ENCODE measurements around the gene ALKBH3. TPM values are rescaled to one million over a fixed set of nuclear protein-coding genes. Genes with fewer than 3 reads are reported as not detected.
A peak's percentile ranks its signal among the peaks of the same experiment; 100 is the strongest.

ALKBH3 gene
- total and polyA plus RNA-seq, 10 of the 15 experiments (the other 5 are each of a cell fraction or from before 2014, with no cell fraction given): 22.1 to 50.8 (median 38.5) TPM

DNA sequence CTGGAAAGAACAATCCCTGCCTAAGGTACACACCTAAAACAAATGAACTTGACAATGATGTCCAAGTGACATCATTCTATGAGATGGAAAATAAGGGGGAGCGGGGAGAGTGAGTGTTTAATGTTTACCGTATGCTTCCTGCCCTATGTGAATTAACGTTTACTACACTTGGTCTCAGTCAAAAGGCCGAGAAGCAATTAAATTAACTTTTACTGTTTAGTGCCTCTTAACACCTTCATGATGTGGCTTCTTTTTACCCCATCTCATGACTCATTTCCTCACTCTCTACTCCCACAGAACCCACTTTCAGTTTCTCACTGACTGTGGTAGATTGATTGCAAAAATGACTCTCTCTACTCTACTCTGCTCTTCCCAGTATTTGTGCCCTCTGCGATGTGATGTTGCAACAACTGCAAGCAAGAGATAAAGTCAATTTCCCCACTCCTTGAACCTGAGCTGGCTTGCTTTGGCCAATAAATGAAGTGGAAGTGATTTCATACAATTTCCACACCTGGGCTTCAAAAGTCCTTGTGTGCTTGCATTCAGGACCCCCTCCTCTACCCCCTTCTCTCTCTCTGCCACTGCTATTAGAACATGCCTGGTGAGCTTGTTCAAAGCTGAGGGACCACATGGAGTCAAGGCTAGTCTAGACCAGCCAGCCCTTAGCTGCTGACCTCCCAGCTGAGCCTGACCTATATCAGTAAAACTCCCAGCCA lies 11.6 kb upstream of the ALKBH3 start (continued):
- TF ChIP-seq, protein P1, sequence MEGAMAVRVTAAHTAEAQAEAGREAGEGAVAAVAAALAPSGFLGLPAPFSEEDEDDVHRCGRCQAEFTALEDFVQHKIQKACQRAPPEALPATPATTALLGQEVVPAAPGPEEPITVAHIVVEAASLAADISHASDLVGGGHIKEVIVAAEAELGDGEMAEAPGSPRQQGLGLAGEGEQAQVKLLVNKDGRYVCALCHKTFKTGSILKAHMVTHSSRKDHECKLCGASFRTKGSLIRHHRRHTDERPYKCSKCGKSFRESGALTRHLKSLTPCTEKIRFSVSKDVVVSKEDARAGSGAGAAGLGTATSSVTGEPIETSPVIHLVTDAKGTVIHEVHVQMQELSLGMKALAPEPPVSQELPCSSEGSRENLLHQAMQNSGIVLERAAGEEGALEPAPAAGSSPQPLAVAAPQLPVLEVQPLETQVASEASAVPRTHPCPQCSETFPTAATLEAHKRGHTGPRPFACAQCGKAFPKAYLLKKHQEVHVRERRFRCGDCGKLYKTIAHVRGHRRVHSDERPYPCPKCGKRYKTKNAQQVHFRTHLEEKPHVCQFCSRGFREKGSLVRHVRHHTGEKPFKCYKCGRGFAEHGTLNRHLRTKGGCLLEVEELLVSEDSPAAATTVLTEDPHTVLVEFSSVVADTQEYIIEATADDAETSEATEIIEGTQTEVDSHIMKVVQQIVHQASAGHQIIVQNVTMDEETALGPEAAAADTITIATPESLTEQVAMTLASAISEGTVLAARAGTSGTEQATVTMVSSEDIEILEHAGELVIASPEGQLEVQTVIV (IDR thresholded peaks at IDR 0.05; ENCODE audit: borderline replicate concordance, partially characterized antibody): no peak
- TF ChIP-seq IKZF1 (conservative IDR thresholded peaks at IDR 0.05): peak; percentile 92
- TF ChIP-seq NFIC (IDR thresholded peaks at IDR 0.05; ENCODE audit: low read depth, low read length): peak; percentile 94
- peak; percentile 48 for TF ChIP-seq SMAD1 (IDR thresholded peaks at IDR 0.05; ENCODE audit: low read depth, partially characterized antibody)
- peak; percentile 96 for TF ChIP-seq CBFB (IDR thresholded peaks at IDR 0.05; ENCODE audit: low read depth)
- TF ChIP-seq JUNB (IDR thresholded peaks at IDR 0.05): peak; percentile 98
- no peak for TF ChIP-seq KAT2A (conservative IDR thresholded peaks at IDR 0.05; ENCODE audit: control insufficient read depth, low read depth, low read length)
- TF ChIP-seq POU2F2 (IDR thresholded peaks at IDR 0.05; ENCODE audit: borderline replicate concordance, low read depth, low read length): peak; percentile 86; the same call in 1 of the 3 replicates
- TF ChIP-seq PAX5 (IDR thresholded peaks at IDR 0.05; ENCODE audit: borderline replicate concordance, low read depth, low read length): peak; percentile 94
- TF ChIP-seq, protein P2, sequence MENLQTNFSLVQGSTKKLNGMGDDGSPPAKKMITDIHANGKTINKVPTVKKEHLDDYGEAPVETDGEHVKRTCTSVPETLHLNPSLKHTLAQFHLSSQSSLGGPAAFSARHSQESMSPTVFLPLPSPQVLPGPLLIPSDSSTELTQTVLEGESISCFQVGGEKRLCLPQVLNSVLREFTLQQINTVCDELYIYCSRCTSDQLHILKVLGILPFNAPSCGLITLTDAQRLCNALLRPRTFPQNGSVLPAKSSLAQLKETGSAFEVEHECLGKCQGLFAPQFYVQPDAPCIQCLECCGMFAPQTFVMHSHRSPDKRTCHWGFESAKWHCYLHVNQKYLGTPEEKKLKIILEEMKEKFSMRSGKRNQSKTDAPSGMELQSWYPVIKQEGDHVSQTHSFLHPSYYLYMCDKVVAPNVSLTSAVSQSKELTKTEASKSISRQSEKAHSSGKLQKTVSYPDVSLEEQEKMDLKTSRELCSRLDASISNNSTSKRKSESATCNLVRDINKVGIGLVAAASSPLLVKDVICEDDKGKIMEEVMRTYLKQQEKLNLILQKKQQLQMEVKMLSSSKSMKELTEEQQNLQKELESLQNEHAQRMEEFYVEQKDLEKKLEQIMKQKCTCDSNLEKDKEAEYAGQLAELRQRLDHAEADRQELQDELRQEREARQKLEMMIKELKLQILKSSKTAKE (IDR thresholded peaks at IDR 0.05; ENCODE audit: low read depth, poor library complexity, severe bottlenecking): peak; percentile 91
- TF ChIP-seq, protein P3, sequence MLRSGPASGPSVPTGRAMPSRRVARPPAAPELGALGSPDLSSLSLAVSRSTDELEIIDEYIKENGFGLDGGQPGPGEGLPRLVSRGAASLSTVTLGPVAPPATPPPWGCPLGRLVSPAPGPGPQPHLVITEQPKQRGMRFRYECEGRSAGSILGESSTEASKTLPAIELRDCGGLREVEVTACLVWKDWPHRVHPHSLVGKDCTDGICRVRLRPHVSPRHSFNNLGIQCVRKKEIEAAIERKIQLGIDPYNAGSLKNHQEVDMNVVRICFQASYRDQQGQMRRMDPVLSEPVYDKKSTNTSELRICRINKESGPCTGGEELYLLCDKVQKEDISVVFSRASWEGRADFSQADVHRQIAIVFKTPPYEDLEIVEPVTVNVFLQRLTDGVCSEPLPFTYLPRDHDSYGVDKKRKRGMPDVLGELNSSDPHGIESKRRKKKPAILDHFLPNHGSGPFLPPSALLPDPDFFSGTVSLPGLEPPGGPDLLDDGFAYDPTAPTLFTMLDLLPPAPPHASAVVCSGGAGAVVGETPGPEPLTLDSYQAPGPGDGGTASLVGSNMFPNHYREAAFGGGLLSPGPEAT (IDR thresholded peaks at IDR 0.05; ENCODE audit: low read depth): peak; percentile 91
- TF ChIP-seq, protein P4, sequence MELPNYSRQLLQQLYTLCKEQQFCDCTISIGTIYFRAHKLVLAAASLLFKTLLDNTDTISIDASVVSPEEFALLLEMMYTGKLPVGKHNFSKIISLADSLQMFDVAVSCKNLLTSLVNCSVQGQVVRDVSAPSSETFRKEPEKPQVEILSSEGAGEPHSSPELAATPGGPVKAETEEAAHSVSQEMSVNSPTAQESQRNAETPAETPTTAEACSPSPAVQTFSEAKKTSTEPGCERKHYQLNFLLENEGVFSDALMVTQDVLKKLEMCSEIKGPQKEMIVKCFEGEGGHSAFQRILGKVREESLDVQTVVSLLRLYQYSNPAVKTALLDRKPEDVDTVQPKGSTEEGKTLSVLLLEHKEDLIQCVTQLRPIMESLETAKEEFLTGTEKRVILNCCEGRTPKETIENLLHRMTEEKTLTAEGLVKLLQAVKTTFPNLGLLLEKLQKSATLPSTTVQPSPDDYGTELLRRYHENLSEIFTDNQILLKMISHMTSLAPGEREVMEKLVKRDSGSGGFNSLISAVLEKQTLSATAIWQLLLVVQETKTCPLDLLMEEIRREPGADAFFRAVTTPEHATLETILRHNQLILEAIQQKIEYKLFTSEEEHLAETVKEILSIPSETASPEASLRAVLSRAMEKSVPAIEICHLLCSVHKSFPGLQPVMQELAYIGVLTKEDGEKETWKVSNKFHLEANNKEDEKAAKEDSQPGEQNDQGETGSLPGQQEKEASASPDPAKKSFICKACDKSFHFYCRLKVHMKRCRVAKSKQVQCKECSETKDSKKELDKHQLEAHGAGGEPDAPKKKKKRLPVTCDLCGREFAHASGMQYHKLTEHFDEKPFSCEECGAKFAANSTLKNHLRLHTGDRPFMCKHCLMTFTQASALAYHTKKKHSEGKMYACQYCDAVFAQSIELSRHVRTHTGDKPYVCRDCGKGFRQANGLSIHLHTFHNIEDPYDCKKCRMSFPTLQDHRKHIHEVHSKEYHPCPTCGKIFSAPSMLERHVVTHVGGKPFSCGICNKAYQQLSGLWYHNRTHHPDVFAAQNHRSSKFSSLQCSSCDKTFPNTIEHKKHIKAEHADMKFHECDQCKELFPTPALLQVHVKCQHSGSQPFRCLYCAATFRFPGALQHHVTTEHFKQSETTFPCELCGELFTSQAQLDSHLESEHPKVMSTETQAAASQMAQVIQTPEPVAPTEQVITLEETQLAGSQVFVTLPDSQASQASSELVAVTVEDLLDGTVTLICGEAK (IDR thresholded peaks at IDR 0.05; ENCODE audit: borderline replicate concordance): peak; percentile 31; the same call in 1 of the 2 replicates
- TF ChIP-seq EGR1 (IDR thresholded peaks at IDR 0.05; ENCODE audit: borderline replicate concordance in 1 of 2, low read depth in 2 of 2, low read length in 2 of 2): peak in 1 of 2 experiments; percentile 44; a peak in 1 of 3 replicates
- peak; percentile 96 for TF ChIP-seq ZNF217 (IDR thresholded peaks at IDR 0.05)
- TF ChIP-seq, protein P5, sequence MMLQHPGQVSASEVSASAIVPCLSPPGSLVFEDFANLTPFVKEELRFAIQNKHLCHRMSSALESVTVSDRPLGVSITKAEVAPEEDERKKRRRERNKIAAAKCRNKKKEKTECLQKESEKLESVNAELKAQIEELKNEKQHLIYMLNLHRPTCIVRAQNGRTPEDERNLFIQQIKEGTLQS (IDR thresholded peaks at IDR 0.05; ENCODE audit: borderline replicate concordance, extremely low read depth, low read depth, low read length): no peak
- TF ChIP-seq NBN (IDR thresholded peaks at IDR 0.05): peak; percentile 98
- TF ChIP-seq CHD2 (IDR thresholded peaks at IDR 0.05; ENCODE audit: borderline replicate concordance, low read depth, low read length): peak; percentile 67; the same call in 1 of the 2 replicates
- peak; percentile 83 for TF ChIP-seq MEF2B (IDR thresholded peaks at IDR 0.05; ENCODE audit: partially characterized antibody, poor library complexity, severe bottlenecking)

All from GM12878 (cell line).